Hepatocyte (in vitro differentiated cells): Measurements from ENCODE around the gene LRBA. TPM values are rescaled to one million over a fixed set of nuclear protein-coding genes. Genes with fewer than 3 reads are reported as not detected.
"Not testable (repeated sequence)": the region's sequence is repeated elsewhere in the genome, so short reads cannot be mapped to it uniquely, and the experiment has no call there.

Experiments used
- DNase-seq: peaks from one replicate; pipeline ENCODE4 v3.0.0-alpha.2; 2016; ENCODE audit warnings: low spot score
- H2AFZ ChIP-seq: fragments of 200-600 bp; sonication (generic); 2 replicates; pipeline ENCODE4 v1.6.0; 2016; ENCODE audit warnings: antibody characterized with exemption, mild to moderate bottlenecking
- H3K27ac ChIP-seq: fragments of 200-600 bp; sonication (generic); 2 replicates; pipeline ENCODE4 v1.5.1; 2016; ENCODE audit warnings: mild to moderate bottlenecking
- H3K27me3 ChIP-seq: fragments of 200-600 bp; sonication (generic); 2 replicates; pipeline ENCODE4 v1.6.1; 2016
- H3K36me3 ChIP-seq: fragments of 200-600 bp; sonication (generic); replicated peaks from 2 replicates; pipeline ENCODE4 v1.5.1; 2016; ENCODE audit warnings: low read depth; ENCODE audit not compliant: insufficient read depth
- H3K4me1 ChIP-seq: fragments of 200-600 bp; sonication (generic); 2 replicates; pipeline ENCODE4 v1.5.1; 2016; ENCODE audit warnings: mild to moderate bottlenecking, moderate library complexity; ENCODE audit not compliant: insufficient read depth
- H3K4me2 ChIP-seq: fragments of 200-600 bp; sonication (generic); 2 replicates; pipeline ENCODE4 v1.6.0; 2016
- H3K4me3 ChIP-seq: fragments of 200-600 bp; sonication (generic); 2 replicates; pipeline ENCODE4 v1.5.1; 2016; ENCODE audit warnings: mild to moderate bottlenecking
- H3K79me2 ChIP-seq: fragments of 200-600 bp; sonication (generic); 2 replicates; pipeline ENCODE4 v1.6.0; 2017; ENCODE audit warnings: mild to moderate bottlenecking
- H3K9me2 ChIP-seq: fragments of 200-600 bp; sonication (generic); replicated peaks from 2 replicates; pipeline ENCODE4 v1.6.0; 2017; ENCODE audit warnings: mild to moderate bottlenecking; ENCODE audit not compliant: insufficient read depth
- H3K9me3 ChIP-seq: fragments of 200-600 bp; sonication (generic); 2 replicates; pipeline ENCODE4 v1.5.1; 2016; ENCODE audit warnings: low read depth, mild to moderate bottlenecking
- H4K20me1 ChIP-seq: fragments of 200-600 bp; sonication (generic); 2 replicates; pipeline ENCODE4 v1.6.0; 2016; ENCODE audit warnings: mild to moderate bottlenecking; ENCODE audit not compliant: insufficient read depth, poor library complexity, severe bottlenecking
- CTCF ChIP-seq: fragments of 200-600 bp; sonication (generic); IDR thresholded peaks from 2 replicates; pipeline ENCODE4 v1.5.1; 2016; ENCODE audit warnings: antibody characterized with exemption, mild to moderate bottlenecking; ENCODE audit not compliant: poor library complexity
- EZH2 ChIP-seq: fragments of 200-600 bp; sonication (generic); IDR thresholded peaks from 2 replicates; pipeline ENCODE4 v1.6.1; 2016; ENCODE audit warnings: antibody characterized with exemption, mild to moderate bottlenecking, borderline replicate concordance
- EZH2phosphoT487 ChIP-seq: fragments of 200-600 bp; sonication (generic); IDR thresholded peaks from one replicate; pipeline ENCODE4 v1.6.1; 2018; ENCODE audit warnings: antibody characterized with exemption, mild to moderate bottlenecking, low read depth, moderate library complexity; ENCODE audit not compliant: unreplicated experiment, severe bottlenecking
- WGBS: methylation state at CpG from one replicate; pipeline ENCODE4 v1.1.6; 2016; ENCODE audit warnings: low lambda C conversion rate; ENCODE audit errors: missing lambda C conversion rate; 5-methylcytosine and 5-hydroxymethylcytosine counted together
- polyA plus RNA-seq: library from polyadenylated mRNA; unstranded; fragments of >200 nt; fragmentation: Nextera tagmentation; extraction: Ambion mirVana; gene quantifications from 2 replicates; pipeline ENCODE4 v1.2.1, GENCODE V29; 2016
- total RNA-seq: library from RNA; depleted of rRNA; stranded (reverse); fragments of >200 nt; gene quantifications from 2 replicates; pipeline ENCODE4 v1.2.3, GENCODE V29; 2014

Gene LRBA
- total and polyA plus RNA-seq, 2 experiments from 2014 or later, result 14.1 to 69.4 TPM

- Histone ChIP-seq H3K4me1 (no peaks in the 10 kb centered on the region), H3K4me2 (no peak overlapping the region), H3K9me3 (no peaks in the 10 kb centered on the region), H3K79me2 (no peaks in the 10 kb centered on the region), H3K9me2 (no peaks in the 10 kb centered on the region), H4K20me1 (no peaks in the 10 kb centered on the region), H2AFZ (no peak overlapping the region), H3K36me3 (no peaks in the 10 kb centered on the region), H3K27ac (no peak overlapping the region), H3K27me3 (no peaks in the 10 kb centered on the region), H3K4me3 (no peak overlapping the region)
- WGBS, result 96% methylated on average over 6 of the region's 6 CpGs
- DNase-seq, result no peak
- no peak for TF ChIP-seq CTCF
- no peak for TF ChIP-seq EZH2
- TF ChIP-seq EZH2phosphoT487, result no peak
These were observed 504.8 kb downstream of the LRBA start for GRCh38 chr4:150510176-150510865.

DNA sequence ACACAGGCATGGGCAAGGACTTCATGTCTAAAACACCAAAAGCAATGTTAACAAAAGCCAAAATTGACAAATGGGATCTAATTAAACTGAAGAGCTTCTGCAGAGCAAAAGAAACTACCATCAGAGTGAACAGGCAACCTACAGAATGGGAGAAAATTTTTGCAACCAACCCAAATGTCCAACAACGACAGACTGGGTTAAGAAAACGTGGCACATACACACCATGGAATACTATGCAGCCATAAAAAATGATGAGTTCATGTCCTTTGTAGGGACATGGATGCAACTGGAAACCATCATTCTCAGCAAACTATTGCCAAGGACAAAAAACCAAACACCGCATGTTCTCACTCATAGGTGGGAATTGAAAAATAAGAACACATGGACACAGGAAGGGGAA is 507.4 kb downstream of the LRBA start:
- H3K4me1 ChIP-seq, H3K79me2 ChIP-seq, H3K9me2 ChIP-seq, H3K9me3 ChIP-seq, H2AFZ ChIP-seq, H3K27me3 ChIP-seq, DNase-seq, H3K27ac ChIP-seq, H3K4me3 ChIP-seq, H4K20me1 ChIP-seq, H3K4me2 ChIP-seq, H3K36me3 ChIP-seq: not testable (repeated sequence)
- WGBS, result 94% methylated on average over 3 of the region's 3 CpGs

DNA sequence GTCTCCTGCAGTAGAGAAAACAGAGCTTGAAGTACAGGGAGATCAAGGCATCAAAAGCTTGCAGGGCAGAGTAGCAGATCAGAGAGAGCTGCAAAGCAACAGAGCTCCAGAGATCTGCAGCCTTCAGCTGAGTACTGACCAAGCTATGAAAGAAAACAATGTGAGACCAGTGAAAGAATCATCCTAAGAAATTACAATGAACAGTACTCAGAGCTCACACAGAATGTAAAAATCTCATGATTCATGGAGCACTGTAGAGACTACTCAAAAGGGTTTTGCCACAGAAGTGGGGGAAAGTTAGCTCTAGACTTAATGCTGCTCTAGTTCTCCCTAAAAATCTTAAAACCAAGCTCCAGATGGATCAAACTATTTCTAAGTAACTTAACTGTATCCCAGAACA is 513.1 kb downstream of the LRBA start:
- H3K4me3 ChIP-seq, result no peak overlapping the region
- no peak for DNase-seq
- no peak for TF ChIP-seq CTCF
- TF ChIP-seq EZH2phosphoT487, result no peak
- TF ChIP-seq EZH2, result no peak
- no peak overlapping the region for H2AFZ ChIP-seq
- H3K27ac ChIP-seq, result no peak overlapping the region
- no peaks in the 10 kb centered on the region for H3K79me2 ChIP-seq
- no peaks in the 10 kb centered on the region for H4K20me1 ChIP-seq
- H3K9me2 ChIP-seq, result no peaks in the 10 kb centered on the region
- no peaks in the 10 kb centered on the region for H3K27me3 ChIP-seq
- no peaks in the 10 kb centered on the region for H3K36me3 ChIP-seq
- no peak overlapping the region for H3K4me2 ChIP-seq
- H3K4me1 ChIP-seq, result no peaks in the 10 kb centered on the region
- no peaks in the 10 kb centered on the region for H3K9me3 ChIP-seq

DNA sequence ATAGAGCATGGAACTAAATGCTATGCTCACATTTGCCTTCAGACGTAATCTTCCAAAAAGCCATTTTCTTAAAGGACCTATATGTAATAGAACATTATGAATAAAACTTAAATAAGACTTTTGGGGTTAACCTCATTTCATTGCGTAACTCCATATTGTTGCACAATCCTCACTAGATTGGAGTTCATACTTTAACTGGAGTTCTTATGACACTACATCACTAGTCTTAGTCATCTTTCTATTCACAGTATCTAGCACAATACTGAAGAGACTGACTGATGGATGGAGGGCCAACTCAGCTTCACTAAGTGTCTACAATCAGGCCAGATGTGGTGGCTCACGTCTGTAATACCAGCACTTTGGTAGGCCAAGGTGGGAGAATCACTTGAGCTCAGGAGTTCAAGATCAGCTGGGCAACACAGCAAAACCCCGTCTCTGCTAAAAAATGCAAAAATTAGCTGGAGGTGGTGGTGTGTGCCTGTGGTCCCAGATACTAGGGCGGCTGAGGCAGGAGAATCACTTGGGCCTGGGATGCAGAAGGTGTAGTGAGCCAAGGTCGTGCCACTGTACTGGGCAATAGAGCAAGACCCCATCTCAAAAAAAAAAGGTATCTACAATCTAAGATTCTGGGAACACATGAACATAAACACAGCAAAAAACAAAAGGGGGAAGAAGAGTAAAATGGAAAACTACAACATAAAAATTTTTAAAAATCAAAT is 513.9 kb downstream of the LRBA start:
- H3K9me3 ChIP-seq, result no peaks in the 10 kb centered on the region
- 94% methylated on average over 6 of the region's 6 CpGs for WGBS
- H3K4me2 ChIP-seq, result no peak overlapping the region
- H3K27me3 ChIP-seq, result no peaks in the 10 kb centered on the region
- no peaks in the 10 kb centered on the region for H4K20me1 ChIP-seq
- no peaks in the 10 kb centered on the region for H3K4me1 ChIP-seq
- no peak overlapping the region for H3K4me3 ChIP-seq
- TF ChIP-seq CTCF, result no peak
- no peak for TF ChIP-seq EZH2phosphoT487
- no peak for TF ChIP-seq EZH2
- DNase-seq, result no peak
- H3K79me2 ChIP-seq, result no peaks in the 10 kb centered on the region
- H3K36me3 ChIP-seq, result no peaks in the 10 kb centered on the region
- no peak overlapping the region for H2AFZ ChIP-seq
- H3K9me2 ChIP-seq, result no peaks in the 10 kb centered on the region
- no peak overlapping the region for H3K27ac ChIP-seq
